Prostate gland (tissue), 2 donors: Measurements from ENCODE around the gene ZNF629. TPM values are rescaled to one million over a fixed set of nuclear protein-coding genes. Genes with fewer than 3 reads are reported as not detected.

Source experiments
- DNase-seq: peaks from one replicate; pipeline ENCODE4 v3.0.0-alpha.2; 2019; ENCODE audit warnings: low spot score
- H3K27ac ChIP-seq, 2 donors: fragments of 200-600 bp; sonication (generic); 2 replicates each; pipeline ENCODE4 v1.5.1; 2017 to 2019
- H3K27me3 ChIP-seq: fragments of 200-600 bp; sonication (generic); replicated peaks from 2 replicates; pipeline ENCODE4 v1.5.1; 2019; ENCODE audit not compliant: insufficient read depth
- H3K36me3 ChIP-seq, 2 donors: fragments of 200-600 bp; sonication (generic); 1 replicate in 1 of 2; 2 replicates in 1 of 2; pipeline versions ENCODE4 v1.5.1 to v1.8.1; 2017 to 2019
- H3K4me1 ChIP-seq: fragments of 200-600 bp; sonication (generic); replicated peaks from 2 replicates; pipeline ENCODE4 v1.5.1; 2019
- H3K4me3 ChIP-seq, 2 donors: fragments of 200-600 bp; sonication (generic); 2 replicates each; pipeline ENCODE4 v1.5.1; 2017 to 2019
- H3K9me3 ChIP-seq: fragments of 200-600 bp; sonication (generic); 2 replicates; pipeline ENCODE4 v1.5.1; 2017
- POLR2A ChIP-seq: fragments of 450-650 bp; IDR thresholded peaks from one replicate; pipeline ENCODE4 v1.6.1; 2016; ENCODE audit warnings: antibody characterized with exemption, mild to moderate bottlenecking
- POLR2AphosphoS5 ChIP-seq: sonication (generic); formaldehyde crosslinking; IDR thresholded peaks from one replicate; pipeline ENCODE4 v1.6.1; 2017; ENCODE audit warnings: antibody characterized with exemption
- WGBS: methylation state at CpG from one replicate; pipeline ENCODE4 v1.1.5; 2018; 5-methylcytosine and 5-hydroxymethylcytosine counted together
- intact Hi-C: fragments of 100-400 bp; cut with DNase I; formaldehyde crosslinking; loops from one replicate; pipeline ENCODE4 v1.14.2; 2022
- total RNA-seq, 2 donors: library from RNA; depleted of rRNA; stranded (reverse); fragments of >200 nt; gene quantifications; one replicate each; pipeline ENCODE4 v1.1.0, GENCODE V29; 2016
- TF ChIP-seq, protein P1 (sequence below), 4 experiments: fragments of 200-600 bp in 2 of 4; fragments of 450-650 bp in 2 of 4; sonication (generic) in 2 of 4; IDR thresholded peaks; 1 replicate in 3 of 4; 2 replicates in 1 of 4; pipeline ENCODE4 v1.5.1; 2016 to 2019; ENCODE audit warnings: antibody characterized with exemption in 4 of 4, mild to moderate bottlenecking in 2 of 4, moderate library complexity in 2 of 4

Gene ZNF629
- total RNA-seq, 2 donors from 2014 or later: 17.9 to 24.0 TPM

DNA sequence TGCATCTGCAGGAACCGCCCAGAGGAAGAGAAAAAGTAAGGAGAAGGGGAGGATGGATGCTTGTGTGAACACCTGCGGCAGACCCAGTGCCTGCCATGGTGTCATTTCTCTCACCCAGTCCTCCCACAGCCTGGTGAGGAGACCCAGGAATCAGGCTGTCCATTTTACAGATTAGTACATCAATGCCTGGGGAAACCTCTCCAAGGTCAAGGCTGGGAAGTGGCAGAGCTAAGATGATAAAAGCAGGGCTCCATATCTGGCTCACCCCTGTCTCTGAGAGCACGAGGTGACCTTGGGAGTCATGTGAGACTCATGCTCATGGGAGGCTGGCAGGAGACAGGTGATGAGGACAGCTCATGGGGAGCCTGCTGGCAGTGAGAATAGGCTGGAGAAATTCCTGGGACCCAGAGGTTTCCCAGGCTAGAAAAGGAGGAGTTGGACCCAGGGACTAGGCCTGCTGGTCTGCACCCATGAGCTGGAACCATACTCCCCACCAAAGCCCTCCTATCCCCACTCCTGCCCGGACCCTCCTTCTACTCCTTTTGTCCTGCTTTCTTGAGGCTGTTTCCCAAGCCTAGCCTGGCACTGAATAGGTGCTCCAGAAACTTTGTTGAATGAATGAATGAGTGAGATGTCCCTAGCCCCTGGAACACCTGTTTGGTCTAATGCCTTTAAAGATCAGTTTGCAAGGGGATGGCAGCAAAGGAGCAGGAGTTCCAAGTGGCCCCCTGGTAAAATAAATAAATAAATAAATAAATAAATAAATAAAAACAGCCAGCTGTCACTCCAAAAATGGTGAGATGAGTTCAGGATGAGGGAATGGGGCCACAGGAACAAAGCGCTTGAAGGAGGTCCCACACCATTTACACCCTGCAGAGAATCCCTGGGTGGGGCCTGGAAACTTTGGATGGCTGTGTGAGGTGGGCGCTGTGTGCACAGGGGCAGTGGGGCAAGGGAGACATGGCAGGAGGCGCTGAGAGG, 1.6 kb downstream of the ZNF629 start:
- H3K4me3 ChIP-seq: no peak overlapping the region

DNA sequence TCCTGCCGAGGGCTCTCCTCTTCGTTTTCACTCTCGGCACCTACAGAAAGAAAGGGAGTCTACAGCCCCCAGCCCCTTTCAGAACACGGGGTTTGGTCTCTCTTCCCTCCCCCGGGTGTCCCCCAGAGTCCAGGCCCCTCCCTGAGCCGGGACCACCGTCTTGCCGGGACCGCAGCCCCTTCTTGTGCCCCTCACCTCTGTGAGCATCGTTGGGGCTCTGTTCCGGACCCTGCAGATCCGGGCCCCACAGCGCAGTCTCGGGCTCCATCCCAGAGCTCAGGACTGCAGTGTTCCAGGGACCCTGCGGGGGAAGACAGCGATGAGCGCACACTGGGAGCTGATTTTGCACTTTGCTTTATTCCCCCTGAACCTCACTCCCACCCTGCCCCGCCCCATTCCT, 2.8 kb downstream of the ZNF629 start:
- DNase-seq: no peak
- Histone ChIP-seq H3K4me1 (no peaks in the 10 kb centered on the region), H3K27ac (no peak overlapping the region), H3K27me3 (no peaks in the 10 kb centered on the region), H3K9me3 (no peaks in the 10 kb centered on the region), H3K4me3 (no peak overlapping the region), H3K36me3 (peaks cover 0 to 14% of the 10 kb centered on the region in 2 donors)
- no peak for TF ChIP-seq POLR2A
- TF ChIP-seq POLR2AphosphoS5: no peak
- TF ChIP-seq, protein P1, sequence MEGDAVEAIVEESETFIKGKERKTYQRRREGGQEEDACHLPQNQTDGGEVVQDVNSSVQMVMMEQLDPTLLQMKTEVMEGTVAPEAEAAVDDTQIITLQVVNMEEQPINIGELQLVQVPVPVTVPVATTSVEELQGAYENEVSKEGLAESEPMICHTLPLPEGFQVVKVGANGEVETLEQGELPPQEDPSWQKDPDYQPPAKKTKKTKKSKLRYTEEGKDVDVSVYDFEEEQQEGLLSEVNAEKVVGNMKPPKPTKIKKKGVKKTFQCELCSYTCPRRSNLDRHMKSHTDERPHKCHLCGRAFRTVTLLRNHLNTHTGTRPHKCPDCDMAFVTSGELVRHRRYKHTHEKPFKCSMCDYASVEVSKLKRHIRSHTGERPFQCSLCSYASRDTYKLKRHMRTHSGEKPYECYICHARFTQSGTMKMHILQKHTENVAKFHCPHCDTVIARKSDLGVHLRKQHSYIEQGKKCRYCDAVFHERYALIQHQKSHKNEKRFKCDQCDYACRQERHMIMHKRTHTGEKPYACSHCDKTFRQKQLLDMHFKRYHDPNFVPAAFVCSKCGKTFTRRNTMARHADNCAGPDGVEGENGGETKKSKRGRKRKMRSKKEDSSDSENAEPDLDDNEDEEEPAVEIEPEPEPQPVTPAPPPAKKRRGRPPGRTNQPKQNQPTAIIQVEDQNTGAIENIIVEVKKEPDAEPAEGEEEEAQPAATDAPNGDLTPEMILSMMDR (IDR thresholded peaks at IDR 0.05): no peak
- intact Hi-C loops: no loop called here
- WGBS: 83% methylated on average over 18 of the region's 18 CpGs

More for the DNA sequence above, 1.6 kb downstream of the ZNF629 start:
- no peaks in the 10 kb centered on the region for H3K4me1 ChIP-seq
- H3K27me3 ChIP-seq: no peaks in the 10 kb centered on the region
- no peak for TF ChIP-seq POLR2AphosphoS5
- no peak for TF ChIP-seq POLR2A
- TF ChIP-seq, protein P1 (IDR thresholded peaks at IDR 0.05): no peak
- H3K36me3 ChIP-seq: peaks cover 0 to 14% of the 10 kb centered on the region in 2 donors
- intact Hi-C loops: loop anchor here (5.0 kb wide), 1 partner anchor 102 kb away; no protein-coding TSS in a partner anchor
- 73% methylated on average over 7 of the region's 7 CpGs for WGBS
- DNase-seq: no peak
- no peaks in the 10 kb centered on the region for H3K9me3 ChIP-seq
- peak overlapping the region in 1 of 2 donors; percentile 79 for H3K27ac ChIP-seq

DNA sequence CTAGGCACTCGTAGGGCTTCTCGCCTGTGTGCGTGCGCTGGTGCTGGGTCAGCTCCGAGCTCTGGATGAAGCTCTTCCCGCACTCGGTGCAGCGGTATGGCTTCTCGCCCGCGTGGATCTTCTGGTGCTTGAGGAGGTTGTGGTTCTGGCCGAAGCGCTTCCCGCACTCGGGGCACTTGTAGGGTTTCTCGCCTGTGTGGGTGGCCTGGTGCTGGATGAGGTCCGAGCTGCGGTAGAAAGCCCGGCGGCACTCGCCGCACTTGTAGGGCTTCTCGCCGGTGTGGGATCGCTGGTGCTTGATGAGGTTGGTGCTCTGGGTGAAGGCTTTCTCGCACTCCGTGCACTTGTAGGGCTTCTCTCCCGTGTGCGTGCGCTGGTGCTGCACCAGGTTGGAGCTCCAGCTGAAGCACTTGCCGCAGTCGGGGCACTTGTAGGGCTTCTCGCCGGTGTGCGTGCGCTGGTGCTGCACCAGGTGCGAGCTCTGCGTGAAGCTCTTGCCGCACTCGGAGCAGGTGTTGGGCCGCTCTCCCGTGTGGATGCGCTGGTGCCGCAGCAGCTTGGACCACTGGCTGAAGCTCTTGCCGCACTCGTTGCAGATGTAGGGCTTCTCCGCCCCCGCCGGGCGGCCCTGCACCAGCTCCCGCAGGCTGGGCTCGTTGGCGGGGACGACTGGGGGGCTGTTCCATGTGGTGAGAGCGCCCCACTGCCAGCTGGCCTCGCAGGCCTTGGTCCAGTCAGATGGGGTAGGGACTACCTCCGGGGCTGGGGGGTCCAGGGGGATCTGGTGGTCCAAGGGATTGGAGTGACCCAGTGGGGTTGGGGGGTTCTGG, 3.5 kb downstream of the ZNF629 start:
- no peaks in the 10 kb centered on the region for H3K27me3 ChIP-seq
- no peak overlapping the region for H3K4me3 ChIP-seq
- H3K9me3 ChIP-seq: no peaks in the 10 kb centered on the region
- TF ChIP-seq POLR2AphosphoS5 (no peak), POLR2A (no peak)
- TF ChIP-seq, protein P1 (IDR thresholded peaks at IDR 0.05): no peak
- no peak overlapping the region for H3K27ac ChIP-seq
- WGBS: 95% methylated on average over 38 of the region's 57 CpGs
- DNase-seq: no peak
- H3K4me1 ChIP-seq: no peaks in the 10 kb centered on the region
- H3K36me3 ChIP-seq: peaks cover 0 to 14% of the 10 kb centered on the region in 2 donors
- intact Hi-C loops: no loop called here

DNA sequence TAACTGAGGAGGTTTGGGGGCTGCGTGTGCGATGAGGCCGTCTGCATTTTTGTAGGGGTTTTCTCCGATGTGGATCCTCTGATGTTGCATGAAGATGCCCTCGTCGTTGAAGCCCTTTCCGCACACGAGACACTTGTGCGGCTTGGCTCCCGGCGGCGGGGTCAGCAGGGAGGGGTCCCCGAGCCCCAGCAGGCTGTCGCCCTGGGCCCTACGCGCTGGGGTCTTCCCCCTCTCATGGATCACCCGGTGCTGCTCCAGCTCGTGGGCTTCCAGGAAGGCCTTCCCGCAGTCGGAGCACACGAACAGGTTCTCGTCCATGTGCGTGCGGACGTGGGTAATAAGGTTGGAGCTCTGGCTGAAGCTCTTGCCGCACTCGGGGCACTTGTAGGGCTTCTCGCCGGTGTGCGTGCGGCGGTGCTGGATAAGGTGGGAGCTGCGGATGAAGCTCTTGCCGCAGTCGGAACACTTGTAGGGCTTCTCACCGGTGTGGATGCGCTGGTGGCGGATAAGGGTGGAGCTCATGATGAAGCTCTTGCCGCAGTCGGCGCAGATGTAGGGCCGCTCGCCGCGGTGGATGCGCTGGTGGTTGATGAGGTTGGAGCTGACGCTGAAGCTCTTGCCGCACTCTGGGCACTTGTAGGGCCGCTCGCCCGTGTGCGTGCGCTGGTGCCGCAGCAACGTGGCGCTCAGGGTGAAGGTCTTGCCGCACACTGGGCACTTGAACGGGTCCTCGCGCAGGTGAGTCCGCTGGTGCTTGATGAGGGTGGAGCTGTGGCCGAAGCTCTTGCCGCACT, 4.3 kb downstream of the ZNF629 start:
- Histone ChIP-seq H3K27ac (no peak overlapping the region), H3K9me3 (no peaks in the 10 kb centered on the region), H3K27me3 (no peaks in the 10 kb centered on the region), H3K36me3 (peaks cover 0 to 14% of the 10 kb centered on the region in 2 donors), H3K4me3 (no peak overlapping the region), H3K4me1 (no peaks in the 10 kb centered on the region)
- intact Hi-C loops: no loop called here
- no peak for DNase-seq
- TF ChIP-seq POLR2A (no peak), POLR2AphosphoS5 (no peak)
- TF ChIP-seq, protein P1 (IDR thresholded peaks at IDR 0.05): no peak
- WGBS: 92% methylated on average over 63 of the region's 63 CpGs
